ENCODE data around the gene ALAD.

The ALAD gene

GRCh38 chr9:113388833-113389232 lies 12.3 kb downstream of the ALAD start:
- no peak for TF ChIP-seq TAF1 (IDR thresholded peaks at IDR 0.05; ENCODE audit: borderline replicate concordance, insufficient read depth, low read length)

- TF ChIP-seq TAF1 (IDR thresholded peaks at IDR 0.05; ENCODE audit: borderline replicate concordance, insufficient read depth, low read length) (no peak), POLR2AphosphoS5 (IDR thresholded peaks at IDR 0.05; ENCODE audit: low read depth, low read length) (no peak), SIN3A (IDR thresholded peaks at IDR 0.05; ENCODE audit: borderline replicate concordance, insufficient read depth, low read length) (no peak), FOXP2 (optimal IDR thresholded peaks at IDR 0.05; ENCODE audit: borderline replicate concordance, extremely low read depth, extremely low read length, insufficient read depth) (no peak)
Observed at GRCh38 chr9:113387560-113388230, 13.4 kb downstream of the ALAD start.

GRCh38 chr9:113386571-113387393 lies 14.3 kb downstream of the ALAD start:
- TF ChIP-seq SIN3A (IDR thresholded peaks at IDR 0.05; ENCODE audit: borderline replicate concordance, insufficient read depth, low read length): no peak
- TF ChIP-seq FOXP2 (optimal IDR thresholded peaks at IDR 0.05; ENCODE audit: borderline replicate concordance, extremely low read depth, extremely low read length, insufficient read depth): no peak
- TF ChIP-seq REST (IDR thresholded peaks at IDR 0.05; ENCODE audit: insufficient read depth in 1 of 2, low read depth in 2 of 2, low read length in 2 of 2): no peak
- TF ChIP-seq POLR2AphosphoS5 (IDR thresholded peaks at IDR 0.05; ENCODE audit: low read depth, low read length): no peak
- TF ChIP-seq TAF1 (IDR thresholded peaks at IDR 0.05; ENCODE audit: borderline replicate concordance, insufficient read depth, low read length): no peak

- TF ChIP-seq SIN3A (IDR thresholded peaks at IDR 0.05; ENCODE audit: borderline replicate concordance, insufficient read depth, low read length): no peak
- no peak for TF ChIP-seq TAF1 (IDR thresholded peaks at IDR 0.05; ENCODE audit: borderline replicate concordance, insufficient read depth, low read length)
- no peak for TF ChIP-seq POLR2AphosphoS5 (IDR thresholded peaks at IDR 0.05; ENCODE audit: low read depth, low read length)
- no peak for TF ChIP-seq FOXP2 (optimal IDR thresholded peaks at IDR 0.05; ENCODE audit: borderline replicate concordance, extremely low read depth, extremely low read length, insufficient read depth)
- TF ChIP-seq REST (IDR thresholded peaks at IDR 0.05; ENCODE audit: insufficient read depth in 1 of 2, low read depth in 2 of 2, low read length in 2 of 2): no peak
Observed at GRCh38 chr9:113381909-113382411, 19.1 kb downstream of the ALAD start.

- TF ChIP-seq POLR2AphosphoS5 (IDR thresholded peaks at IDR 0.05; ENCODE audit: low read depth, low read length) (no peak), FOXP2 (optimal IDR thresholded peaks at IDR 0.05; ENCODE audit: borderline replicate concordance, extremely low read depth, extremely low read length, insufficient read depth) (no peak)
Observed at GRCh38 chr9:113380869-113381378, 20.2 kb downstream of the ALAD start.

- TF ChIP-seq REST (IDR thresholded peaks at IDR 0.05; ENCODE audit: insufficient read depth in 1 of 2, low read depth in 2 of 2, low read length in 2 of 2) (no peak), POLR2AphosphoS5 (IDR thresholded peaks at IDR 0.05; ENCODE audit: low read depth, low read length) (peak; percentile 69; the same call in 1 of the 2 replicates), TAF1 (IDR thresholded peaks at IDR 0.05; ENCODE audit: borderline replicate concordance, insufficient read depth, low read length) (peak; percentile 55; the same call in 1 of the 2 replicates)
Observed at GRCh38 chr9:113376634-113377567, 24.2 kb downstream of the ALAD start, which contains the start of gene HDHD3. Gene HDHD3, minus strand, starts transcription at chr9:113376986. Its CDS starts 2,632 bp downstream, at chr9:113374354.

Measured in PFSK-1 (cell line).